K562 (cell line): ENCODE measurements around the gene FRMPD1. TPM values are rescaled to one million over a fixed set of nuclear protein-coding genes. Genes with fewer than 3 reads are reported as not detected.

Experiments
- ATAC-seq: fragments of 200-7000 bp; cut with Tn5 transposase; 3 replicates; pipeline ENCODE4 v1.9.1; 2020; ENCODE audit warnings: moderate library complexity
- BruUV-seq: library from RNA; stranded (reverse); fragments of 400-500 nt; replicated peaks from 2 replicates; lab custom pipeline; 2021; lab: Mats Ljungman, UMichigan
- CTCF ChIA-PET: fragments of 300-600 bp; formaldehyde crosslinking; extraction: SDS; loops from one replicate; lab custom pipeline; 2021; ENCODE audit warnings: low intra/inter-chr PET ratio; lab: Yijun Ruan, JAX
- POLR2A ChIA-PET: fragments of 300-600, 350-650 bp; sonication (Branson Sonifier 250); formaldehyde crosslinking; extraction: SDS; loops from one replicate; lab custom pipeline; 2021; ENCODE audit warnings: antibody characterized with exemption, inconsistent platforms; lab: Yijun Ruan, JAX
- DNase-seq, 4 experiments: peaks; one replicate each; pipeline versions ENCODE4 v3.0.0 to v3.0.0-alpha.2; 2011 to 2018; ENCODE audit warnings: low spot score in 3 of 4, mixed read lengths in 3 of 4; ENCODE audit errors: extremely low read depth in 1 of 4
- FAIRE-seq: peaks from 2 replicates; lab custom pipeline; 2011; peaks lifted over from hg19 to GRCh38; lab: Jason Lieb, UNC
- H2AFZ ChIP-seq: 2 replicates; pipeline ENCODE4 v1.6.0; 2011; ENCODE audit warnings: low read depth, low read length, control low read depth, inconsistent platforms
- H3K27ac ChIP-seq: fragments of 200-600 bp; 3 replicates; pipeline ENCODE4 v1.8.0; 2011; ENCODE audit warnings: low read depth, mild to moderate bottlenecking, control low read depth, inconsistent platforms, low read length, moderate library complexity, mixed read lengths; ENCODE audit errors: extremely low read depth
- H3K27me3 ChIP-seq, 2 experiments: fragments of 300-600 bp in 1 of 2; 2 replicates in 1 of 2; 3 replicates in 1 of 2; pipeline versions ENCODE4 v1.6.0 to v1.8.0; 2011; ENCODE audit warnings: inconsistent platforms in 2 of 2, low read length in 2 of 2, mild to moderate bottlenecking in 1 of 2, mixed read lengths in 1 of 2, moderate library complexity in 1 of 2; ENCODE audit not compliant: control insufficient read depth in 2 of 2, insufficient read depth in 2 of 2
- H3K36me3 ChIP-seq: fragments of 300-600 bp; 3 replicates; pipeline ENCODE4 v1.8.0; 2011; ENCODE audit warnings: mild to moderate bottlenecking, low read length, inconsistent platforms; ENCODE audit not compliant: control insufficient read depth, insufficient read depth
- H3K4me1 ChIP-seq, 2 experiments: fragments of 200-600 bp in 1 of 2; replicated peaks in 1 of 2; 2 replicates in 1 of 2; 3 replicates in 1 of 2; pipeline versions ENCODE4 v1.5.1 to v1.8.0; 2011; ENCODE audit warnings: inconsistent platforms in 2 of 2, low read length in 2 of 2, mild to moderate bottlenecking in 1 of 2, mixed read lengths in 1 of 2, moderate library complexity in 1 of 2; ENCODE audit not compliant: control insufficient read depth in 2 of 2, insufficient read depth in 2 of 2
- H3K4me2 ChIP-seq: 2 replicates; pipeline ENCODE4 v1.6.1; 2011; ENCODE audit warnings: low read length, control low read depth, inconsistent platforms, mixed read lengths; ENCODE audit not compliant: insufficient read depth
- H3K4me3 ChIP-seq: fragments of 200-600 bp; sonication (generic), shearing (Covaris generic); 2 replicates; pipeline ENCODE4 v1.5.1; 2016; ENCODE audit warnings: control low read depth, inconsistent platforms
- H3K79me2 ChIP-seq: fragments of 200-600 bp; 3 replicates; pipeline ENCODE4 v1.8.0; 2011; ENCODE audit warnings: low read length, inconsistent platforms; ENCODE audit not compliant: control insufficient read depth, insufficient read depth
- H3K9ac ChIP-seq, 2 experiments: 2 replicates each; pipeline versions ENCODE4 v1.6.0 to v1.6.1; 2011; ENCODE audit warnings: low read depth in 2 of 2, low read length in 2 of 2, control low read depth in 1 of 2, inconsistent platforms in 1 of 2, mild to moderate bottlenecking in 1 of 2, mixed read lengths in 1 of 2; ENCODE audit not compliant: insufficient read depth in 1 of 2
- H3K9me1 ChIP-seq: one replicate; pipeline ENCODE4 v1.6.0; 2011; ENCODE audit warnings: inconsistent platforms, mild to moderate bottlenecking, low read length, moderate library complexity; ENCODE audit not compliant: control insufficient read depth, insufficient read depth
- H3K9me3 ChIP-seq: replicated peaks from 2 replicates; pipeline ENCODE4 v1.5.1; 2011; ENCODE audit warnings: low read depth, low read length, inconsistent platforms; ENCODE audit not compliant: control insufficient read depth, insufficient read depth
- H4K20me1 ChIP-seq: replicated peaks from 2 replicates; pipeline ENCODE4 v1.6.1; 2011; ENCODE audit warnings: low read length, inconsistent platforms, mixed read lengths; ENCODE audit not compliant: control insufficient read depth, insufficient read depth
- CHCHD3 ChIP-seq: fragments of 250-450 bp; sonication (Bioruptor Pico); IDR thresholded peaks from 2 replicates; pipeline ENCODE4 v2.1.2; 2022; ENCODE audit warnings: mild to moderate bottlenecking
- HINFP ChIP-seq: fragments of 450-650 bp; conservative IDR thresholded peaks from 2 replicates; pipeline ENCODE4 v1.6.1; 2016; ENCODE audit warnings: missing genetic modification characterization, low read depth, mild to moderate bottlenecking, control low read depth, missing compliant biosample characterization
- RBM17 ChIP-seq: fragments of 200-400 bp; formaldehyde crosslinking; IDR thresholded peaks from 2 replicates; pipeline ENCODE4 v1.6.1; 2017; ENCODE audit warnings: low read depth, mild to moderate bottlenecking, low read length, borderline replicate concordance
- RHOXF2B ChIP-seq: fragments of 250-450 bp; sonication (Bioruptor Pico); conservative IDR thresholded peaks from 2 replicates; pipeline ENCODE4 v1.5.1; 2021
- SIN3A ChIP-seq, 2 experiments: fragments of 150-350 bp in 1 of 2; IDR thresholded peaks; 2 replicates each; pipeline ENCODE4 v1.6.1; 2011 to 2016; ENCODE audit warnings: borderline replicate concordance in 2 of 2, low read depth in 2 of 2, low read length in 2 of 2, mild to moderate bottlenecking in 2 of 2, moderate library complexity in 2 of 2; ENCODE audit not compliant: control insufficient read depth in 1 of 2
- SIN3B ChIP-seq: fragments of 450-650 bp; IDR thresholded peaks from 2 replicates; pipeline ENCODE4 v1.6.1; 2017; ENCODE audit warnings: low read depth, mild to moderate bottlenecking, moderate library complexity
- SMARCA5 ChIP-seq: fragments of 450-650 bp; IDR thresholded peaks from 2 replicates; pipeline ENCODE4 v1.6.1; 2016
- SNAPC5 ChIP-seq: fragments of 250-450 bp; sonication (Bioruptor Pico); IDR thresholded peaks from 2 replicates; pipeline ENCODE4 v1.8.0; 2021; ENCODE audit warnings: moderate library complexity, mild to moderate bottlenecking, inconsistent platforms
- THRAP3 ChIP-seq: fragments of 450-650 bp; IDR thresholded peaks from 2 replicates; pipeline ENCODE4 v1.6.1; 2016; ENCODE audit warnings: mild to moderate bottlenecking, inconsistent platforms, borderline replicate concordance
- ZBTB26 ChIP-seq: fragments of 450-650 bp; formaldehyde crosslinking; IDR thresholded peaks from 2 replicates; pipeline ENCODE4 v1.4.0; 2022; ENCODE audit warnings: missing genetic modification characterization
- ZC3H11A ChIP-seq: IDR thresholded peaks from 2 replicates; pipeline ENCODE4 v1.6.1; 2012; ENCODE audit warnings: low read depth, low read length, improper control_type of control experiment
- ZFP1 ChIP-seq: fragments of 450-650 bp; formaldehyde crosslinking; IDR thresholded peaks from 2 replicates; pipeline ENCODE4 v1.4.0; 2020; ENCODE audit warnings: mild to moderate bottlenecking, mixed read lengths
- ZNF384 ChIP-seq: IDR thresholded peaks from 2 replicates; pipeline ENCODE4 v1.6.1; 2012; ENCODE audit warnings: low read depth, low read length, improper control_type of control experiment
- WGBS: fragments of 100-300 bp; shearing (Covaris generic); methylation state at CpG from one replicate; pipeline ENCODE4 v1.1.6; 2016; ENCODE audit warnings: low coverage, mixed read lengths; ENCODE audit not compliant: insufficient coverage; ENCODE audit errors: missing lambda C conversion rate; 5-methylcytosine and 5-hydroxymethylcytosine counted together
- in situ Hi-C: fragments of 300-500 bp; cut with MboI; formaldehyde crosslinking; loops from 4 replicates; pipeline ENCODE4 v1.15.0; 2018; ENCODE audit warnings: inconsistent platforms, mixed read lengths
- intact Hi-C: fragments of 100-400 bp; cut with micrococcal nuclease; formaldehyde crosslinking; loops from 2 replicates; pipeline ENCODE4 v1.14.2; 2022
- polyA plus RNA-seq, 8 experiments: library from polyadenylated mRNA; depleted of rRNA in 4 of 8; stranded (reverse) in 5 of 8; unstranded in 3 of 8; fragments of >200 nt; fragmentation: Nextera tagmentation in 2 of 8; fragmentation: Illumina TruSeq in 1 of 8; extraction: Ambion mirVana in 2 of 8; extraction: Trizol in 1 of 8; gene quantifications; 2 replicates each; pipeline versions ENCODE4 v1.2.1 to v1.2.3, GENCODE V29; 2011 to 2014; ENCODE audit warnings: inconsistent platforms in 1 of 8, missing spikeins in 1 of 8
- total RNA-seq, 7 experiments: library from RNA; depleted of rRNA in 6 of 7; stranded (reverse); fragments of >200 nt in 6 of 7; fragmentation: Illumina TruSeq in 2 of 7; extraction: Trizol in 2 of 7; gene quantifications; 2 replicates each; pipeline versions ENCODE4 v1.2.1 to v1.2.3, GENCODE V29; 2011 to 2021; ENCODE audit warnings: low replicate concordance in 1 of 7

The FRMPD1 gene
- total and polyA plus RNA-seq, 9 of the 15 experiments (the other 6 are each of a cell fraction or from before 2014, with no cell fraction given): not detected

- H3K79me2 ChIP-seq: no peaks in the 10 kb centered on the region
- no peak for TF ChIP-seq RBM17
- no peak for TF ChIP-seq ZC3H11A
- no peak for TF ChIP-seq HINFP (tag)
- TF ChIP-seq SMARCA5: no peak
- no peak for TF ChIP-seq SNAPC5
- TF ChIP-seq THRAP3: no peak
- no peak for TF ChIP-seq SIN3A (IDR thresholded peaks at IDR 0.05; ENCODE audit: borderline replicate concordance in 2 of 2, control insufficient read depth in 1 of 2, low read depth in 2 of 2, low read length in 2 of 2)
- TF ChIP-seq RHOXF2B (CRISPR knock-in tag): no peak
- no peak for TF ChIP-seq ZBTB26 (CRISPR knock-in tag)
- TF ChIP-seq ZFP1 (CRISPR knock-in tag): no peak
- no peak for TF ChIP-seq CHCHD3
- TF ChIP-seq SIN3B: no peak
- no peak for TF ChIP-seq ZNF384
- no peak overlapping the region for H3K4me2 ChIP-seq
- BruUV-seq: no TSS peak
- CTCF ChIA-PET: no interaction called here
- intact Hi-C loops (no loop called here), in situ Hi-C loops (no loop called here)
- no peak overlapping the region for H3K4me3 ChIP-seq
- ATAC-seq (no peak), FAIRE-seq (no peak), DNase-seq (no peak)
- H3K36me3 ChIP-seq: no peaks in the 10 kb centered on the region
- H2AFZ ChIP-seq: no peak overlapping the region
- no peak overlapping the region for H3K9ac ChIP-seq
- H3K27me3 ChIP-seq: peaks cover 28 to 45% of the 10 kb centered on the region in 2 experiments
- no peaks in the 10 kb centered on the region for H3K9me3 ChIP-seq
- no peak overlapping the region for H3K27ac ChIP-seq
- H3K9me1 ChIP-seq: no peaks in the 10 kb centered on the region
- POLR2A ChIA-PET: interaction anchor here (1.0 to 1.5 kb wide), 3 partner anchors 9 to 11 kb away, joined by 3 to 10 read pairs (median 5); no protein-coding TSS in a partner anchor
- H3K4me1 ChIP-seq: no peaks in the 10 kb centered on the region; a peak in 1 of 5 replicates
- 7% methylated on average over 4 of the region's 4 CpGs for WGBS
- peaks cover 5% of the 10 kb centered on the region; the same call in 1 of the 2 replicates for H4K20me1 ChIP-seq
Observed at GRCh38 chr9:37622462-37622861, 28.3 kb upstream of the FRMPD1 start.
